Measurements from ENCODE around the gene NUF2. TPM values are rescaled to one million over a fixed set of nuclear protein-coding genes. Genes with fewer than 3 reads are reported as not detected.
"Not testable (repeated sequence)": the region's sequence is repeated elsewhere in the genome, so short reads cannot be mapped to it uniquely, and the experiment has no call there.

Gene NUF2
- total and polyA plus RNA-seq, 8 donors: 1.1 to 23.7 (median 5.2) TPM; not detected in 1

DNA sequence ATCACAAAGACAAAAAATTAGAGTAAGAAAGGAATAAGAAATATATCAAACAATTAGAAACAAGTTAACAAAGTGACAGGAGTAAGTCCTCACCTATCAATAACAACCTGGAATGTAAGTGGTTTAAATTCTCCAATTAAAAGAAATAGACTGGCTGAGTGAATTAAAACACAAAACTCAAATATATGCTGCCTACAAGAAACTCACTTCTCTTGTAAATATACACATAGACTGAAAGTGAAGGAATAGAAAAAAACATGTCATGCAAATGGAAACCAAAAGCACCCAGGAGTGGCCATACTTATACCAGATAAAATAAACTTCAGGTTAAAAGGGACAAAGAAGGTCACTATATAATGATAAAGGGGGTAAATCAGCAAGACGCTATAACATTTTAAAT is 43.2 kb upstream of the NUF2 start:
- intact Hi-C loops (cut with DNase I; ENCODE audit: low total_unique reads): no loop called here
- DNase-seq: no peak
- 78 to 98% (median 94%) methylated on average over 1 of the region's 1 CpG for WGBS, 5 donors

DNA sequence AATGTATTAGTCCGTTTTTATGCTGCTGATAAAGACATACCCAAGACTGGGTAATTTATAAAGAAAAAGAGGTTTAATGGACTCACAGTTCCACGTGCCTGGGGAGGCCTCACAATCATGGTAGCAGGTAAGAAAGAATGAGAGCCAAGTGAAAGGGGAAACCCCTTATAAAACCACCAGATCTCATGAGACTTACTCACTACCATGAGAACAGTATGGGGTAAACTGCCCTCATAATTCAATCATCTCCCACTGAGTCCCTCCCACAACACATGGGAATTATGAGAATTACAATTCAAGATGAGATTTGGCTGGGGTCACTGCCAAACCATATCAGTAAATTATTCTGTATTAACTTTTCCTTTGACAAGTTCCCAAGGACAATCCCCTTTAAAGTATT is 36.9 kb upstream of the NUF2 start:
- H3K27ac ChIP-seq; H3K4me3 ChIP-seq; DNase-seq; intact Hi-C loops (cut with DNase I; ENCODE audit: low total_unique reads); H3K27me3 ChIP-seq; H3K36me3 ChIP-seq; H3K4me1 ChIP-seq: not testable (repeated sequence)
- WGBS, 5 donors: 68 to 79% (median 78%) methylated on average over 2 of the region's 2 CpGs
- H3K9me3 ChIP-seq: peaks cover 0 to 10% (median 2%) of the 10 kb centered on the region in 4 donors

More for the DNA sequence above, 43.2 kb upstream of the NUF2 start:
- Histone ChIP-seq H3K4me3 (no peak overlapping the region), H3K27ac (no peak overlapping the region), H3K36me3 (peaks cover 0 to 10% (median 2%) of the 10 kb centered on the region in 4 donors), H3K27me3 (no peaks in the 10 kb centered on the region), H3K9me3 (peaks cover 0 to 30% (median 7%) of the 10 kb centered on the region in 4 donors), H3K4me1 (no peaks in the 10 kb centered on the region)
- TF ChIP-seq EP300 (IDR thresholded peaks at IDR 0.05) (no peak), POLR2AphosphoS5 (IDR thresholded peaks at IDR 0.05) (no peak), POLR2A (IDR thresholded peaks at IDR 0.05) (no peak)
- TF ChIP-seq, protein P1, sequence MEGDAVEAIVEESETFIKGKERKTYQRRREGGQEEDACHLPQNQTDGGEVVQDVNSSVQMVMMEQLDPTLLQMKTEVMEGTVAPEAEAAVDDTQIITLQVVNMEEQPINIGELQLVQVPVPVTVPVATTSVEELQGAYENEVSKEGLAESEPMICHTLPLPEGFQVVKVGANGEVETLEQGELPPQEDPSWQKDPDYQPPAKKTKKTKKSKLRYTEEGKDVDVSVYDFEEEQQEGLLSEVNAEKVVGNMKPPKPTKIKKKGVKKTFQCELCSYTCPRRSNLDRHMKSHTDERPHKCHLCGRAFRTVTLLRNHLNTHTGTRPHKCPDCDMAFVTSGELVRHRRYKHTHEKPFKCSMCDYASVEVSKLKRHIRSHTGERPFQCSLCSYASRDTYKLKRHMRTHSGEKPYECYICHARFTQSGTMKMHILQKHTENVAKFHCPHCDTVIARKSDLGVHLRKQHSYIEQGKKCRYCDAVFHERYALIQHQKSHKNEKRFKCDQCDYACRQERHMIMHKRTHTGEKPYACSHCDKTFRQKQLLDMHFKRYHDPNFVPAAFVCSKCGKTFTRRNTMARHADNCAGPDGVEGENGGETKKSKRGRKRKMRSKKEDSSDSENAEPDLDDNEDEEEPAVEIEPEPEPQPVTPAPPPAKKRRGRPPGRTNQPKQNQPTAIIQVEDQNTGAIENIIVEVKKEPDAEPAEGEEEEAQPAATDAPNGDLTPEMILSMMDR (IDR thresholded peaks at IDR 0.05): no peak

DNA sequence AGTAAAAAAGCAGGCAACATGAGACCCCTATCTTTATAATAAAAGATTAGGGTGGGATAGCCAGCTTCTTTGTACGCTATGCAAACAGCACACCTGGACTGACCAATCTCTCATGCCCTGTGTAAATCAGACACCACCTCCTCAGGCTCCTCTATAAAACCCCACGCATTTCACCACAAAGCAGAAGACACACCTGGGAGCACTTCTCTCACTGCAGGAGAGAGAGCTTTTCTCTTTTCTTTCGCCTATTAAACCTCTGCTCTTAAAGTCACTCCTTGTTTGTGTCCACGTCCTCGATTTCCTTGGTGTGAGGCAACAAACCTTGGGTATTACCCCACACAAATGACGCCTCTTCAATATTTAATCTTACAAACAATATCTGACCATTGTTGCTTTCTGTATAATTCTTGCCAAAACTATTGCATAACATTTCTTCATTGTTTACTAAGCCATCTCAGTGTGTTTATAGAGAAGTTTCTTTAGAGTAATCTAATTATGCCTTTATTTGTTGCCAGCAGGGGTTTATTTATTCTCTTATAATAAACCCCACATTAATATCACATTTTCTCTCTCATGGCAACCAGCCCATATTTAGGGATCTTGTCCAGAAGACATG is 31.6 kb upstream of the NUF2 start:
- TF ChIP-seq POLR2A (IDR thresholded peaks at IDR 0.05): no peak
- peak in 2 of 3 donors; percentile 16 to 17 for TF ChIP-seq POLR2AphosphoS5 (IDR thresholded peaks at IDR 0.05)
- TF ChIP-seq, protein P1 (IDR thresholded peaks at IDR 0.05): no peak
- TF ChIP-seq EP300 (IDR thresholded peaks at IDR 0.05): no peak
- WGBS, 5 donors: 69 to 80% (median 72%) methylated on average over 6 of the region's 6 CpGs
- intact Hi-C loops (cut with DNase I; ENCODE audit: low total_unique reads): no loop called here
- Histone ChIP-seq H3K27ac (peak overlapping the region in 1 of 5 donors; percentile 46), H3K4me1 (no peaks in the 10 kb centered on the region), H3K4me3 (no peak overlapping the region), H3K27me3 (no peaks in the 10 kb centered on the region), H3K9me3 (no peaks in the 10 kb centered on the region), H3K36me3 (peaks cover 0 to 4% (median 0%) of the 10 kb centered on the region in 4 donors)
- no peak for DNase-seq

DNA sequence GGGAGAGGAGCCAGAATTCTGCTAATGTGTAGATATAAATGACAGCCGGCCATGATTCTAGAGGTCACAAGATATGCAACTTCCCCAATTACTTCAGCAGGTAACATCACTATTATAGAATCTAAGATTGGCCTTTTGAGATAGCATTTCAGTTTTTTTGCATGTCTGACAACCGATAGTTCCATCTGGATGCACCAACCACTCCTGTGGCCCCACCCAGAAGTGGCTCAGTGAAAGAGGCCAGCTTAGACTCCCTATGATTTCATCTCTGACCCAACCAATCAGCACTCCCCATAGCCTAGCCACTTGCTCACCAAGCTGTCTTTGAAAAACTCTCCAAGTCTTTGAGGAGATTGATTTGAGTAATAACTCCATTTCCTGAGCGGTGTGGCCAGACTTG is 30.3 kb upstream of the NUF2 start:
- peaks cover 0 to 4% (median 0%) of the 10 kb centered on the region in 4 donors for H3K36me3 ChIP-seq
- H3K4me3 ChIP-seq: no peak overlapping the region
- H3K4me1 ChIP-seq: no peaks in the 10 kb centered on the region
- no peaks in the 10 kb centered on the region for H3K27me3 ChIP-seq
- TF ChIP-seq, protein P1 (IDR thresholded peaks at IDR 0.05): no peak
- H3K9me3 ChIP-seq: no peaks in the 10 kb centered on the region
- intact Hi-C loops (cut with DNase I; ENCODE audit: low total_unique reads): no loop called here
- no peak overlapping the region for H3K27ac ChIP-seq
- WGBS, 5 donors: 89 to 100% (median 91%) methylated on average over 3 of the region's 3 CpGs
- no peak for DNase-seq

DNA sequence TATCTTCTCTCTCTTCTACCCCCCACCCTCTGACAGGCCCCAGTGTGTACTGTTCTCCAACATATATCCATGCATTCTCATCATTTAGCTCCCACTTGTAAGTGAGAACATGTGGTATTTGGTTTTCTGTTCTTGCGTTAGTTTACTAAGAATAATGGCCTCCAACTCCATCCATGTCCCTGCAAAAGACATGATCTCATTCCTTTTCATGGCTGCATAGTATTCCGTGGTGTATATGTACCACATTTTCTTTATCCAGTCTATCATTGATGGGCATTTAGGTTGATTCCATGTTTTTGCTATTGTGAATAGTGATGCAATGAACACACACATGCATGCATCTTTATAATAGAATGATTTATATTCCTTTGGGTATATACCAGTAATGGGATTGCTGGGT is 29.6 kb upstream of the NUF2 start:
- H3K4me1 ChIP-seq; H3K36me3 ChIP-seq; H3K4me3 ChIP-seq; H3K9me3 ChIP-seq; H3K27me3 ChIP-seq; H3K27ac ChIP-seq; DNase-seq; intact Hi-C loops (cut with DNase I; ENCODE audit: low total_unique reads): not testable (repeated sequence)
- WGBS, 5 donors: 92 to 100% (median 98%) methylated on average over 2 of the region's 2 CpGs

DNA sequence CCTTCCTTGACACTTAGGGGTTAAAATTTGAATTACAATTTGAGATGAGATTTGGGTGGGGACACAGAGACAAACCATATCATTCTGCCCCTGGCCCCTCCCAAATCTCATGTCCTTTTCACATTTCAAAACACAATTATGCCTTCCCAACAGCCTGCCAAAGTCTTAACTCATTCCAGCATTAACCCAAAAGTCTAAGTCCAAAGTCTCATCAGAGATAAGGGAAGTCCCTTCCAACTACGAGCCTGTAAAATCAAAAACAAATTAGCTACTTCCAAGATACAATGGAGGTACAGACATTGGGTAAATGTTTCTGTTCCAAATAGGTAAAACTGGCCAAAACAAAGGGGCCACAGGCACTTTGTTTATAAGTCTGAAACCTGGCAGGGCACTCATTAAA is 28.3 kb upstream of the NUF2 start:
- H3K9me3 ChIP-seq; H3K27ac ChIP-seq; DNase-seq; H3K4me1 ChIP-seq; H3K36me3 ChIP-seq; H3K4me3 ChIP-seq; H3K27me3 ChIP-seq; intact Hi-C loops (cut with DNase I; ENCODE audit: low total_unique reads): not testable (repeated sequence)
- WGBS, 5 donors: 32 to 50% (median 43%) methylated on average over 1 of the region's 1 CpG
